Left ventricle myocardium inferior (tissue), 1 donor: ENCODE measurements around the gene TMEM94. TPM values are rescaled to one million over a fixed set of nuclear protein-coding genes. Genes with fewer than 3 reads are reported as not detected.

ENCODE experiments used
- DNase-seq: peaks from one replicate; pipeline ENCODE4 v3.0.0-alpha.2; 2020
- H3K27ac ChIP-seq: fragments of 200-600 bp; replicated peaks from 2 replicates; pipeline ENCODE4 v1.8.0; 2021
- H3K27me3 ChIP-seq: fragments of 200-600 bp; 2 replicates; pipeline ENCODE4 v1.8.0; 2021; ENCODE audit warnings: low read depth
- H3K36me3 ChIP-seq: fragments of 200-600 bp; 2 replicates; pipeline ENCODE4 v1.8.0; 2021
- H3K4me1 ChIP-seq: fragments of 200-600 bp; 2 replicates; pipeline ENCODE4 v1.8.0; 2021
- H3K4me3 ChIP-seq: fragments of 200-600 bp; 2 replicates; pipeline ENCODE4 v1.8.0; 2021; ENCODE audit warnings: mild to moderate bottlenecking, moderate library complexity
- H3K9me3 ChIP-seq: fragments of 200-600 bp; replicated peaks from 2 replicates; pipeline ENCODE4 v1.8.0; 2021
- intact Hi-C: fragments of 100-400 bp; cut with micrococcal nuclease; formaldehyde crosslinking; loops from one replicate; pipeline ENCODE4 v1.11.0; 2022
- total RNA-seq: library from RNA; stranded (reverse); fragmentation: NEBNext Ultra II Directional; extraction: Animal tissue kit (Norgen Biotek cat#: 25700); gene quantifications from one replicate; pipeline ENCODE4 v1.2.1, GENCODE V29; 2021
- TF ChIP-seq, protein P1 (sequence below): fragments of 200-600 bp; IDR thresholded peaks from 2 replicates; pipeline ENCODE4 v1.8.0; 2021; ENCODE audit warnings: antibody characterized with exemption, mild to moderate bottlenecking, borderline replicate concordance
- donor health status: DM: no; HTN: yes; CAD: no; lungs with severe emphysema.

TMEM94 gene
- total RNA-seq, 1 donor from 2014 or later = 38.8 TPM

GRCh38 chr17:75472119-75472518, 15.7 kb downstream of the TMEM94 start:
- no peak overlapping the region for H3K4me3 ChIP-seq
- DNase-seq = no peak
- intact Hi-C loops = no loop called here
- H3K27me3 ChIP-seq = no peaks in the 10 kb centered on the region
- peaks cover 16% of the 10 kb centered on the region for H3K36me3 ChIP-seq
- TF ChIP-seq, protein P1, sequence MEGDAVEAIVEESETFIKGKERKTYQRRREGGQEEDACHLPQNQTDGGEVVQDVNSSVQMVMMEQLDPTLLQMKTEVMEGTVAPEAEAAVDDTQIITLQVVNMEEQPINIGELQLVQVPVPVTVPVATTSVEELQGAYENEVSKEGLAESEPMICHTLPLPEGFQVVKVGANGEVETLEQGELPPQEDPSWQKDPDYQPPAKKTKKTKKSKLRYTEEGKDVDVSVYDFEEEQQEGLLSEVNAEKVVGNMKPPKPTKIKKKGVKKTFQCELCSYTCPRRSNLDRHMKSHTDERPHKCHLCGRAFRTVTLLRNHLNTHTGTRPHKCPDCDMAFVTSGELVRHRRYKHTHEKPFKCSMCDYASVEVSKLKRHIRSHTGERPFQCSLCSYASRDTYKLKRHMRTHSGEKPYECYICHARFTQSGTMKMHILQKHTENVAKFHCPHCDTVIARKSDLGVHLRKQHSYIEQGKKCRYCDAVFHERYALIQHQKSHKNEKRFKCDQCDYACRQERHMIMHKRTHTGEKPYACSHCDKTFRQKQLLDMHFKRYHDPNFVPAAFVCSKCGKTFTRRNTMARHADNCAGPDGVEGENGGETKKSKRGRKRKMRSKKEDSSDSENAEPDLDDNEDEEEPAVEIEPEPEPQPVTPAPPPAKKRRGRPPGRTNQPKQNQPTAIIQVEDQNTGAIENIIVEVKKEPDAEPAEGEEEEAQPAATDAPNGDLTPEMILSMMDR = no peak
- peak overlapping the region; percentile 88 for H3K27ac ChIP-seq
- H3K4me1 ChIP-seq = peaks cover 68% of the 10 kb centered on the region
- H3K9me3 ChIP-seq = no peaks in the 10 kb centered on the region

- TF ChIP-seq, protein P1 = no peak
- no peak overlapping the region for H3K4me3 ChIP-seq
- no peaks in the 10 kb centered on the region for H3K27me3 ChIP-seq
- H3K27ac ChIP-seq = peak overlapping the region; percentile 88
- H3K36me3 ChIP-seq = peaks cover 16% of the 10 kb centered on the region
- peaks cover 68% of the 10 kb centered on the region for H3K4me1 ChIP-seq
- intact Hi-C loops = no loop called here
- peak; percentile 51 for DNase-seq
- H3K9me3 ChIP-seq = no peaks in the 10 kb centered on the region
Measured at GRCh38 chr17:75473246-75473645, 16.8 kb downstream of the TMEM94 start.

DNA sequence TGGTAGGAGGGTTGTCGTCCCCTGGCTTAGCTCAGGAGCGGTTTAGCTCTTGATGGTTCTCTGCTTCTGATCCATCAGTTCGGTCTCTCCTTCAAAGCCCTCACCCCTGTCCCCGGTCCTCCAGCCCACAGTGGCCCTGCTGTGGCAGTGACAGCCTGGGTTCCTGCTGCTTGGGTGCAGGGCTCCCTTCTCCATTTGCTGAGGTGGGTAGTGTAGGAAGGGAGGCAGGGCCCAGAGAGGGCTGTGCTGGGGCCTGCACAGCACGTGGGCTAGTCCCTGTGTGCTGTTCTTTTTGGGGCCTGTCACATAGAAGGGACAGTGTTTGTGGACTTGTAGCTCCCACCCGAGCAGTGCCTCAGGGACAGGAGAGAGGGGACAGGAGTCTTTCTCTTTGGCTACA, 18.3 kb downstream of the TMEM94 start:
- Histone ChIP-seq H3K27ac (peak overlapping the region; percentile 88), H3K27me3 (no peaks in the 10 kb centered on the region), H3K4me1 (peaks cover 69% of the 10 kb centered on the region), H3K9me3 (no peaks in the 10 kb centered on the region), H3K4me3 (no peak overlapping the region), H3K36me3 (peaks cover 16% of the 10 kb centered on the region)
- no peak for DNase-seq
- TF ChIP-seq, protein P1 = no peak
- intact Hi-C loops = no loop called here

DNA sequence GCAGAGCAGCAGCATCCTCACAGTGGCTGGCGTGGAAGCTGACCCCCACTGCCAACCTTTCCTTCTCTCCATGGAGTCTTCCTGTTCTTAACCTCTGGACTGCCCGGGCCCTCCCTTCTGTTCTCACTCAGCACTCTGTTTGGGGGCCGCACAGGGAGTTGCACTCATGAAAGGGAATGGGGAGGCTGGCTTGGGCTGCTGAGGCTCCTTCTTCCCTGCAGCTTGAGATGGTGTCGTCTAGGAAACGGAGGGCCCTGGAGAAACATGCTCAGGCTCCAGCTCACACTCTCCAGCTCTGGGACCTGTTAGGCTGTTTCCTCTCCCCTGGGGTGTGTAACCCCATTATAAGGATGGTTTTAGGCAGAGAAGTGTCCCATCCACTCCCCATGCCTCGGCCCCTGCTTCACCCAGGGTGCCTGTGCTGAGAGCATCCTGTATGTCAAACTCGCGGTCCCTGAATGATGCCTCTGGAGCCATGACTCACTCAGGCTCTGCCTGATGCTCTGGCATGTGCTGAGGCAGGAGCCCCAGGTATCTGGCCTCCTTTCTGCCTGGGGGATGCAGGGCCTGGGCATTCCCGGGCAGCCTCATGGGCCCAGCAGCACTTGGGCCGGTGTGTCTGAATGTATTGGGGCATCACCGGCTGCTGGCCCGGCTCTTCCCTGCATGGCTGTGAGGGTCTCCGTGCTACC, 18.9 kb downstream of the TMEM94 start:
- intact Hi-C loops = no loop called here
- Histone ChIP-seq H3K27me3 (no peaks in the 10 kb centered on the region), H3K9me3 (no peaks in the 10 kb centered on the region), H3K36me3 (peaks cover 16% of the 10 kb centered on the region), H3K4me1 (peaks cover 73% of the 10 kb centered on the region), H3K27ac (peak overlapping the region; percentile 88), H3K4me3 (peak overlapping the region; percentile 46)
- TF ChIP-seq, protein P1 = no peak
- no peak for DNase-seq

GRCh38 chr17:75475851-75476250, 19.4 kb downstream of the TMEM94 start:
- TF ChIP-seq, protein P1 = no peak
- intact Hi-C loops = no loop called here
- peaks cover 75% of the 10 kb centered on the region for H3K4me1 ChIP-seq

More at GRCh38 chr17:75475851-75476250, 19.4 kb downstream of the TMEM94 start:
- Histone ChIP-seq H3K9me3 (no peaks in the 10 kb centered on the region), H3K27me3 (no peaks in the 10 kb centered on the region), H3K4me3 (peak overlapping the region; percentile 46), H3K27ac (peak overlapping the region; percentile 88), H3K36me3 (peaks cover 16% of the 10 kb centered on the region)
- DNase-seq = peak; percentile 51
